ENCODE data around the gene OR52R1. TPM values are rescaled to one million over a fixed set of nuclear protein-coding genes. Genes with fewer than 3 reads are reported as not detected.

Gene OR52R1
- total RNA-seq, 6 experiments from 2014 or later = not detected

GRCh38 chr11:4782454-4782853 lies 21.7 kb downstream of the OR52R1 start:
- Histone ChIP-seq H3K36me3 (no peaks in the 10 kb centered on the region), H3K9me3 (no peaks in the 10 kb centered on the region), H3K4me3 (no peak overlapping the region), H3K27me3 (no peaks in the 10 kb centered on the region), H3K4me1 (no peaks in the 10 kb centered on the region), H3K27ac (no peak overlapping the region)
- intact Hi-C loops (cut with DNase I) = no loop called here
- TF ChIP-seq CTCF (IDR thresholded peaks at IDR 0.05) (no peak), POLR2A (IDR thresholded peaks at IDR 0.05) (no peak)
- no peak for DNase-seq
- no peak for ATAC-seq
- 17% methylated on average over 1 of the region's 1 CpG for whole genome bisulfite sequencing (ENCODE audit: insufficient coverage, low coverage, low lambda C conversion rate, missing lambda C conversion rate)

GRCh38 chr11:4769838-4770237 lies 34.3 kb downstream of the OR52R1 start, which contains the start of gene OR51F1:
OR51F1 (minus strand) TSS chr11:4769938; CDS start chr11:4769938, 0 bp downstream.
- Histone ChIP-seq H3K4me3 (no peak within 1 kb of the TSS), H3K27me3 (no peaks in the 10 kb centered on the region), H3K36me3 (no peaks in the 10 kb centered on the region), H3K4me1 (no peaks in the 10 kb centered on the region), H3K9me3 (no peaks in the 10 kb centered on the region), H3K27ac (no peak within 1 kb of the TSS)
- TF ChIP-seq CTCF (IDR thresholded peaks at IDR 0.05) (no peak), POLR2A (IDR thresholded peaks at IDR 0.05) (no peak)
- WGBS (ENCODE audit: insufficient coverage, low coverage, low lambda C conversion rate, missing lambda C conversion rate) = 85% methylated on average over 1 of the region's 1 CpG
- no peak for DNase-seq
- intact Hi-C loops (cut with DNase I) = no loop called here
- ATAC-seq = no peak

GRCh38 chr11:4768094-4768493 lies 36.1 kb downstream of the OR52R1 start:
- no peaks in the 10 kb centered on the region for H3K27me3 ChIP-seq
- TF ChIP-seq POLR2A (IDR thresholded peaks at IDR 0.05) (no peak), CTCF (IDR thresholded peaks at IDR 0.05) (no peak)
- intact Hi-C loops (cut with DNase I) = no loop called here
- DNase-seq = no peak
- no peaks in the 10 kb centered on the region for H3K4me1 ChIP-seq
- no peak for ATAC-seq
- H3K9me3 ChIP-seq = no peaks in the 10 kb centered on the region
- H3K36me3 ChIP-seq = no peaks in the 10 kb centered on the region
- no peak overlapping the region for H3K4me3 ChIP-seq
- no peak overlapping the region for H3K27ac ChIP-seq

GRCh38 chr11:4766420-4767043 lies 37.6 kb downstream of the OR52R1 start:
- no peak for TF ChIP-seq POLR2A (IDR thresholded peaks at IDR 0.05)
- no peak for TF ChIP-seq CTCF (IDR thresholded peaks at IDR 0.05)
- intact Hi-C loops (cut with DNase I) = no loop called here
- whole genome bisulfite sequencing (ENCODE audit: insufficient coverage, low coverage, low lambda C conversion rate, missing lambda C conversion rate) = 60% methylated on average over 6 of the region's 6 CpGs
- Histone ChIP-seq H3K36me3 (no peaks in the 10 kb centered on the region), H3K4me3 (no peak overlapping the region), H3K27me3 (no peaks in the 10 kb centered on the region), H3K9me3 (no peaks in the 10 kb centered on the region), H3K27ac (no peak overlapping the region), H3K4me1 (no peaks in the 10 kb centered on the region)
- no peak for ATAC-seq
- no peak for DNase-seq

- no peak overlapping the region for H3K4me3 ChIP-seq
- 54% methylated on average over 2 of the region's 2 CpGs for WGBS (ENCODE audit: insufficient coverage, low coverage, low lambda C conversion rate, missing lambda C conversion rate)
- TF ChIP-seq CTCF (IDR thresholded peaks at IDR 0.05) (no peak), POLR2A (IDR thresholded peaks at IDR 0.05) (no peak)
- H3K27ac ChIP-seq = no peak overlapping the region
- H3K27me3 ChIP-seq = no peaks in the 10 kb centered on the region
- H3K9me3 ChIP-seq = no peaks in the 10 kb centered on the region
- H3K4me1 ChIP-seq = no peaks in the 10 kb centered on the region
- intact Hi-C loops (cut with DNase I) = no loop called here
- ATAC-seq = no peak
- DNase-seq = no peak
- no peaks in the 10 kb centered on the region for H3K36me3 ChIP-seq
Observed at GRCh38 chr11:4763096-4763495, 41.1 kb downstream of the OR52R1 start.

Data from right lobe of liver (tissue), 6 donors.